Spleen (tissue), 7 donors: ENCODE data around the gene NPBWR2.

Experiments
- CTCF ChIP-seq, 11 experiments: fragments of 200-600 bp in 7 of 11; fragments of 450-650 bp in 4 of 11; sonication (generic) in 4 of 11; IDR thresholded peaks in 8 of 11; conservative IDR thresholded peaks in 3 of 11; 1 replicate in 7 of 11; 2 replicates in 4 of 11; pipeline versions ENCODE4 v1.4.0 to v1.8.0; 2016 to 2021; ENCODE audit warnings: antibody characterized with exemption in 11 of 11, inconsistent platforms in 4 of 11, mild to moderate bottlenecking in 1 of 11
- POLR2A ChIP-seq, 3 donors: fragments of 450-650 bp; IDR thresholded peaks; one replicate each; pipeline ENCODE4 v1.5.1; 2017; ENCODE audit warnings: antibody characterized with exemption in 3 of 3, mild to moderate bottlenecking in 1 of 3
- donor health status: DM: no; HTN: no; CAD: no; lungs with moderate emphysema.
- donor health status: DM: no; HTN: no; CAD: no.
- donor health status: DM: no; HTN: no; CAD: no.

- no peak for TF ChIP-seq CTCF (IDR thresholded peaks at IDR 0.05 in 8 of 11, conservative IDR thresholded peaks at IDR 0.05 in 3 of 11)
- TF ChIP-seq POLR2A (IDR thresholded peaks at IDR 0.05), result no peak
These were observed 25.8 kb downstream of the NPBWR2 start for GRCh38 chr20:64081624-64081964.
